ENCODE data around the gene YES1. TPM values are rescaled to one million over a fixed set of nuclear protein-coding genes. Genes with fewer than 3 reads are reported as not detected.

The YES1 gene
- total RNA-seq, 3 donors from 2014 or later = 7.9 to 11.3 (median 8.1) TPM

GRCh38 chr18:833197-833596 is 21.2 kb upstream of the YES1 start:
- DNase-seq (no peak), ATAC-seq (no peak)
- no peaks in the 10 kb centered on the region for H3K36me3 Mint-ChIP-seq (ENCODE audit: insufficient read depth)
- H3K27me3 Mint-ChIP-seq (ENCODE audit: low read depth) = no peaks in the 10 kb centered on the region
- no peak overlapping the region for H3K4me3 Mint-ChIP-seq
- H3K9me3 Mint-ChIP-seq = no peaks in the 10 kb centered on the region
- H3K4me1 Mint-ChIP-seq (ENCODE audit: low read depth) = peaks cover 14% of the 10 kb centered on the region

GRCh38 chr18:832085-832681 is 20.1 kb upstream of the YES1 start:
- peak; percentile 25 for DNase-seq
- no peaks in the 10 kb centered on the region for H3K36me3 Mint-ChIP-seq (ENCODE audit: insufficient read depth)
- no peaks in the 10 kb centered on the region for H3K27me3 Mint-ChIP-seq (ENCODE audit: low read depth)
- H3K9me3 Mint-ChIP-seq = no peaks in the 10 kb centered on the region
- H3K4me1 Mint-ChIP-seq (ENCODE audit: low read depth) = peaks cover 14% of the 10 kb centered on the region
- ATAC-seq = no peak
- no peak overlapping the region for H3K4me3 Mint-ChIP-seq

GRCh38 chr18:830315-830901 is 18.4 kb upstream of the YES1 start:
- Mint-ChIP-seq H3K4me3 (peak overlapping the region; percentile 40), H3K9me3 (no peaks in the 10 kb centered on the region), H3K27me3 (ENCODE audit: low read depth) (no peaks in the 10 kb centered on the region), H3K36me3 (ENCODE audit: insufficient read depth) (no peaks in the 10 kb centered on the region), H3K4me1 (ENCODE audit: low read depth) (peaks cover 14% of the 10 kb centered on the region)
- peak; percentile 19 for DNase-seq
- peak; percentile 55 to 60 for ATAC-seq

- no peak for DNase-seq
- no peaks in the 10 kb centered on the region for H3K9me3 Mint-ChIP-seq
- no peak overlapping the region for H3K4me3 Mint-ChIP-seq
- peaks cover 14% of the 10 kb centered on the region for H3K4me1 Mint-ChIP-seq (ENCODE audit: low read depth)
- ATAC-seq = no peak
- no peaks in the 10 kb centered on the region for H3K36me3 Mint-ChIP-seq (ENCODE audit: insufficient read depth)
- H3K27me3 Mint-ChIP-seq (ENCODE audit: low read depth) = no peaks in the 10 kb centered on the region
These were observed 17.4 kb upstream of the YES1 start for GRCh38 chr18:829432-829831.

- Mint-ChIP-seq H3K4me3 (no peak overlapping the region), H3K9me3 (no peaks in the 10 kb centered on the region), H3K4me1 (ENCODE audit: low read depth) (peaks cover 14% of the 10 kb centered on the region), H3K27me3 (ENCODE audit: low read depth) (no peaks in the 10 kb centered on the region), H3K36me3 (ENCODE audit: insufficient read depth) (no peaks in the 10 kb centered on the region)
- ATAC-seq (no peak), DNase-seq (no peak)
These were observed 15.1 kb upstream of the YES1 start for GRCh38 chr18:827093-827677.

GRCh38 chr18:825891-826585 is 14.0 kb upstream of the YES1 start:
- ATAC-seq (no peak), DNase-seq (no peak)
- no peak overlapping the region for H3K4me3 Mint-ChIP-seq
- no peaks in the 10 kb centered on the region for H3K36me3 Mint-ChIP-seq (ENCODE audit: insufficient read depth)
- peaks cover 2% of the 10 kb centered on the region for H3K27me3 Mint-ChIP-seq (ENCODE audit: low read depth)
- H3K9me3 Mint-ChIP-seq = no peaks in the 10 kb centered on the region
- peaks cover 12% of the 10 kb centered on the region for H3K4me1 Mint-ChIP-seq (ENCODE audit: low read depth)

GRCh38 chr18:824179-824578 is 12.1 kb upstream of the YES1 start:
- Mint-ChIP-seq H3K4me3 (no peak overlapping the region), H3K36me3 (ENCODE audit: insufficient read depth) (no peaks in the 10 kb centered on the region), H3K9me3 (no peaks in the 10 kb centered on the region), H3K4me1 (ENCODE audit: low read depth) (no peaks in the 10 kb centered on the region), H3K27me3 (ENCODE audit: low read depth) (peaks cover 2% of the 10 kb centered on the region)
- DNase-seq (no peak), ATAC-seq (no peak)

GRCh38 chr18:820591-821165 is 8.6 kb upstream of the YES1 start:
- H3K9me3 Mint-ChIP-seq = no peaks in the 10 kb centered on the region
- H3K36me3 Mint-ChIP-seq (ENCODE audit: insufficient read depth) = no peaks in the 10 kb centered on the region
- DNase-seq (no peak), ATAC-seq (no peak)
- H3K4me1 Mint-ChIP-seq (ENCODE audit: low read depth) = peaks cover 10% of the 10 kb centered on the region
- H3K27me3 Mint-ChIP-seq (ENCODE audit: low read depth) = peaks cover 2% of the 10 kb centered on the region
- no peak overlapping the region for H3K4me3 Mint-ChIP-seq

GRCh38 chr18:816869-817268 is 4.8 kb upstream of the YES1 start:
- Mint-ChIP-seq H3K9me3 (peaks cover 4% of the 10 kb centered on the region), H3K27me3 (ENCODE audit: low read depth) (peaks cover 2% of the 10 kb centered on the region), H3K4me1 (ENCODE audit: low read depth) (peaks cover 31% of the 10 kb centered on the region), H3K36me3 (ENCODE audit: insufficient read depth) (no peaks in the 10 kb centered on the region), H3K4me3 (no peak overlapping the region)
- no peak for DNase-seq
- no peak for ATAC-seq

GRCh38 chr18:816088-816653 is 4.1 kb upstream of the YES1 start:
- Mint-ChIP-seq H3K9me3 (peaks cover 4% of the 10 kb centered on the region), H3K4me1 (ENCODE audit: low read depth) (peaks cover 31% of the 10 kb centered on the region), H3K27me3 (ENCODE audit: low read depth) (no peaks in the 10 kb centered on the region), H3K4me3 (no peak overlapping the region), H3K36me3 (ENCODE audit: insufficient read depth) (no peaks in the 10 kb centered on the region)
- ATAC-seq = no peak
- DNase-seq = no peak

GRCh38 chr18:815353-815752 is 3.3 kb upstream of the YES1 start:
- H3K4me1 Mint-ChIP-seq (ENCODE audit: low read depth) = peaks cover 37% of the 10 kb centered on the region
- H3K27me3 Mint-ChIP-seq (ENCODE audit: low read depth) = no peaks in the 10 kb centered on the region
- DNase-seq (no peak), ATAC-seq (no peak)
- no peak overlapping the region for H3K4me3 Mint-ChIP-seq
- H3K36me3 Mint-ChIP-seq (ENCODE audit: insufficient read depth) = no peaks in the 10 kb centered on the region
- H3K9me3 Mint-ChIP-seq = peaks cover 4% of the 10 kb centered on the region

- DNase-seq (no peak), ATAC-seq (no peak)
- no peaks in the 10 kb centered on the region for H3K36me3 Mint-ChIP-seq (ENCODE audit: insufficient read depth)
- peaks cover 4% of the 10 kb centered on the region for H3K9me3 Mint-ChIP-seq
- H3K4me1 Mint-ChIP-seq (ENCODE audit: low read depth) = peaks cover 46% of the 10 kb centered on the region
- no peaks in the 10 kb centered on the region for H3K27me3 Mint-ChIP-seq (ENCODE audit: low read depth)
- peak overlapping the region; percentile 22 for H3K4me3 Mint-ChIP-seq
These were observed 2.5 kb upstream of the YES1 start for GRCh38 chr18:814300-815084.

- peak; percentile 34 to 39 for ATAC-seq
- peaks cover 55% of the 10 kb centered on the region for H3K4me1 Mint-ChIP-seq (ENCODE audit: low read depth)
- no peaks in the 10 kb centered on the region for H3K27me3 Mint-ChIP-seq (ENCODE audit: low read depth)
These were observed 1.4 kb upstream of the YES1 start for GRCh38 chr18:813172-814071.

More at GRCh38 chr18:813172-814071, 1.4 kb upstream of the YES1 start:
- peak; percentile 67 for DNase-seq
- H3K9me3 Mint-ChIP-seq = peaks cover 4% of the 10 kb centered on the region
- peak overlapping the region; percentile 92 for H3K4me3 Mint-ChIP-seq
- H3K36me3 Mint-ChIP-seq (ENCODE audit: insufficient read depth) = no peaks in the 10 kb centered on the region
